GM19025 (cell line): ENCODE results near the gene COL16A1.

Experiments
- ATAC-seq: cut with Tn5 transposase; IDR thresholded peaks from one replicate; pipeline ENCODE4 v1.9.1; 2021; ENCODE audit warnings: mild to moderate bottlenecking, low read depth, moderate library complexity; ENCODE audit not compliant: unreplicated experiment

The COL16A1 gene

DNA sequence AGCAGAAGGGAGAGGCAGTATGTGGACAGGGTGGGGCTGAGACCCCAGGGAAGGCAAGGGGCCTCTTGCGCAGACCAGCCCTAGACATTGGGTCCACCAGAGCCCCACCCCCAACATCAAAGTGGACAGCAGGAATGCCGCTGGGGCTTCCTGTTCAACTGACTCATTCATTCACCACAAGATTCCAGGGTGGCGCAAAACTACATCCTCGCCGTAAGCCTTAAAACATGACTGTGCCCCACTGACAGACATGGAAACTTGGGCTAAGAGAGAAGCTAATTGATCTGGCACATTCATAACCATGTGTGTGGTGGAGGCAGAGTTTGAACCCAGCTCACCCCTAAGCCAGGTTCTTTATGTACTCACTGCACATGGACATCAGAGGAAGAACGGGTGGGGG lies 14.0 kb downstream of the COL16A1 start:
- no peak for ATAC-seq

DNA sequence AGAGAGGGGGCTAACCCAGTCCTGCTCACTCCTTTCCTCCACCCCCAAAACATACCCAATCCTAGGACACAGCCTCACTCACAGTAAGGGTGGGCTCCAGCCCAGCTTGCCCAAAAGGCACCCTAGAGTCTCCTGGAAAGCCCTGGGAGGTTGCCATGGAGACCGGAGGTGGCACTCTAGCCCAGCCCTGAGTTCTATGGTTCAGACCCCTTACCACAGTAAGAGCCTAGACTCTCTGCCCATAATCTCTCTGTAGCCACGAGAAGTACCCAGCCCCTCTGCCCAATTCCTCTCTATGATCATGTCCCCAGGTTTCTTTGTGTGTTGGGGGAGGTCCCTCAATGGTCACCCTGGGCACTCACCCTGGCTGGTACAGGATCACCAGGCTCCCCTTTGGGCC lies 14.4 kb downstream of the COL16A1 start:
- no peak for ATAC-seq

DNA sequence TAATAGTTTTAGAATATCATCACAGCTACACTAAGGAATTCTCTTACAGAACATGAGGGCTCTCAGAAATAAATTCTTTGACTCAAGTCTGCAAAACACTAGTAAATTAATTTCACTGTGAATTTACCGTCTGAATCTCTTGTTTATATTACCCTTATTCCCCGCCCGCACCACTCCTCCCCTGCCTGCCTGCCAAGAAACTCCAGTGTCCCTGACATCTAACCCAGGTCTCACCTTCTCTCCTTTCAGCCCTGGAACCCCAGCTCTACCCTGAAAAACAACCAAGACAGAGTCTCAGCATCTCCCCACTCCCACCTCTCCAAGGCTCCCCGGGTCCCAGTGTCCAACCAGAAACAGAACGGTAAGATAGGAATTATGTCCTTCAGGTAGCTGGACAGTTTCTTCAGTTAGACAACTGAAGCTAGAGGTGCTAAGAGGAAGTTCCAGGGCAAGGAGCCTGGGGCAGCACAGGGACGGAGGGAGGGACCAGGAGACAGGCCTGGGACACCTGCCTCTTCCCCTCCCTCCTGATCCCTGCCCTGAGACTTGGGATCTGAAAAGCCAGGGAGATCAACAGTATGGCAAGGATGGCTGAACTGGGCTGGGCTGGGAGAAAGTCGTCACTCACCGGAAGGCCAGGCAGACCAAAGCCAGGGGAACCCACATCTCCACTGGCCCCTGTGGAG lies 15.4 kb downstream of the COL16A1 start:
- ATAC-seq = no peak

DNA sequence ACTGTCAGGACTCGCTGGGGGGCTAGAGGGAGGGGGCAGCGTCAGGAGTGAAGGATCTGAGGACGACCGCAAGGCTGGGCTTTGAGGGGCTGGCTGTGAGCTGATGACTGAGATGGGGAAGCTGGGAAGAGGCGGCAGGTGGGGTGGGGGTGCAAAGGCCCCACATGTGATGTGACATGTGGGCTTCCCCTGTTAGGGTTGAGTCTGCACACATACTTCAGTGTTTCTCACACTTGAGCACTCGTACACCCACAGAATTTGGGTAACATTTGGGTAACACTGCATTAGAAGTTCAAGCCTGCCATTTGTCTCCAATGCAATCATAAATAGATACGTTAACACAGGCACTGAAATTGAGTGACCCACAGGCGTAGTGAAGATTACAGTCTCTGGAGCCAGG lies 16.2 kb downstream of the COL16A1 start:
- ATAC-seq = no peak

DNA sequence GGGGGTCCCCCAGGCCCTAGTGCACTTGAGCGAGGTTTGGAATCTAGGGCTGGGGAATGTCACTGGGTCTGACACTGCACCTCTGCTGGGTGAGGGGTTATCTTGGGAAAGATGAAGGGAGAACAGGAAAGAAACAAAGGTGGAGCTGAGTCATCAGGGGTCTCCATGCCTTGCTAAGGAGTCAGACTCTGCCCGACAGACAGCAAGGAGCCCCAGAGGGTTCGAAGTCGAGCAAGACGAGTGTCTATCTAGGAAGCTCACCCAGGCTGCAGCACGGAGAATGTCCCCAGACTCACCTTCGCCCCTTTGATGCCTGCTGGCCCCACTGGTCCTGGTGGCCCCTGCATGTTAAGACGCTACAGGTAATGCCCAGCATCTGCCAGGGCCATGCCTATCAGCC lies 18.0 kb downstream of the COL16A1 start:
- ATAC-seq = no peak

DNA sequence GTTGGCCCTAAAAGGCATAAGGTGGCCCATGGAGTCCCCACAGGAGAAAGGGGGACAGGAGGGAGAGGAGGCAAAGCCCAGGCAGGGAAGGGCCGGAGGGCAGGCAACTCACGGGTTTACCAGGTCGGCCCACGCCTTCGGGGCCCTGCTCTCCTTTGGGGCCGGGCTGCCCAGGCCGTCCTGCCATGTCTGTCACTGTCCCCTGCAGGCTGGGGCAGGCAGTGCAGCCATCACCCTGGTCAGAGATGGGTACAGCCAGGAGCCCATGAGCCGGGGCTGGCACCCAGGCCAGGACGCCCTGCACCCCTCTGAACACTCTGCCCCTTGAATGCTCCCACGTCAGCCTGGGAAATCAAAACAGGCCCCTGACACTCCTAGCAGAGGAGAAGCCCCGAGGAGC lies 19.8 kb downstream of the COL16A1 start:
- ATAC-seq = no peak

DNA sequence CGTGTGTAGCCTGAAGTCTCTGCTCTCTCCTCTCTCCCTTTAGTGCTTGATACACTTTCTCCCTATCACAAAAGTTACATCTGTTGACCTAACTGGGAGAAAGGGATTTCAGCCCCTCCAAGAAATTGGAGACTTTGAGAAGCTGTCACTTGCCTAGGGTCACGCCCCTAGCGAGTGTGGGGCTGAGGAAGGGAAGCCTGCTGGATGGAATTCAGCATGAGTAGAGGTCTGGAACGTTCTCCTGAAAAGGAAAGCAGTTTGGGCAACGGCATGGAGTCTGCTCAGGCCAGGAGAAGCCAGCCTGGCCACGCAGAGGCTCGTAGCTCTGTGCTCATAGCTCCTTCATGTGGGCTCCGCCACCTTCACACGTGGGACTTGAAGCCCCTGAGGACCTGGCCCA lies 22.4 kb downstream of the COL16A1 start:
- no peak for ATAC-seq

DNA sequence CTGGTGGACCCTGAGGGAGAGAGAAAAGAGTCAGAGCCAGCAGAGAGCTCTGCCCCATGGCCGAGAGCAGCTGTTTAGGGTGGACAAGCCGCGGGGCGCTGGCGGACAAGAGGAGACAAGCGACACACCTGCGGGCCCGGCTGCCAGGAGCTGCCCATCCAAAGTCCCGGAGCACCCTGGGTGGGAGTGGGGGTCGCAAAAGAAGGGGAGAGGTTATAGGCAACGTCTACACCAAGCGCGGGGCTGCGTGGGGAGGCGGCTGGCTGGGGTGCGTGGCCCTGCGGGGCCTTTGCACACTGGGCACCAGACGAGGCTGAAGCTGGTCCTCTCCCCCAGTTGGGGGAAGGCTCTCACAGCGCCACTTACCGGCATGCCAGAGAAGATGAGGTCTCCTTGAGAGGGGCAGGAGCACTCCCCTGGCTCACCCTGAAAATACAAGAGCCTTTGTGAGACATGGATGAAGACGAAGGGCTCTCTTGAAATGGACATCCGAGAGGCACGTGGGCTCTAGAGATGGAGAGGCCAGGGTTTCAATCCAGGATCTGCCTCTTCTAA lies 24.1 kb downstream of the COL16A1 start:
- ATAC-seq = no peak

DNA sequence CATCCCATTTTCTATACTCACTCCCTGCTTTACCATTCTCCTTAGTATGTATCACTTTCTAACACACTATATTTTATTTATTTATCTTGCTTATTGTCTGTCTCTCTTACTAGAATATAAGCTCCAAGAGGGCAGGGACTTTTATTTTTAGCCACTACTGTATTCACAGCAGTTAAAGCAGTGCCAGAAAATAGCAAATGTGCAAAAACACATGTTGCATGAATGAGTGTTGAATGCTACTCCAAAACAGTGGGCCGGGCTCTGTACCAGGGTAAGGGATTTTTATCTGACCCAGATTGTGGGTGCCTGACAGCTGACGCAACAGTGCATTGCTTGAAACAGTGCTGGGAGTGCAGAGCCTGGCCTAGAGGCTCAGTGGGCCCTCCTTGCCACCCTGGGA lies 24.7 kb downstream of the COL16A1 start:
- no peak for ATAC-seq

DNA sequence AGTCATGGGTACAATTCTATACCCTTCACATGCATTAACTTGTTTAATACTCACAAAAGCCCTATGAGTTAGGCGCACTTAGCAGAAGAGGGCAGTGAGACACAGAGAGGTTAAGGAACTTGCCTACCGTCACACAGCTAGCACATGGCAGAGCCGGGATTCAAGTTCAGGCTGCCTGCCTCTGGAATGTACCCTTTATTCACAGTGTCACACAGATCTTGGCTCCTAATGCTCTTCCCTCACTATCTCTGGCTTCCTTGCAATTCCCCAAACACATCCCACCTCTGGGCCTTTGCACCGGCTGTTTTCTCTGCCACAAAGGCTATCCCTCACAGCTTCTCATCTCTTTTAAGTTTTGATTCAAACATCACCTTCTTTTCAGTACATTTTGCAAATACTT lies 25.1 kb downstream of the COL16A1 start:
- no peak for ATAC-seq

DNA sequence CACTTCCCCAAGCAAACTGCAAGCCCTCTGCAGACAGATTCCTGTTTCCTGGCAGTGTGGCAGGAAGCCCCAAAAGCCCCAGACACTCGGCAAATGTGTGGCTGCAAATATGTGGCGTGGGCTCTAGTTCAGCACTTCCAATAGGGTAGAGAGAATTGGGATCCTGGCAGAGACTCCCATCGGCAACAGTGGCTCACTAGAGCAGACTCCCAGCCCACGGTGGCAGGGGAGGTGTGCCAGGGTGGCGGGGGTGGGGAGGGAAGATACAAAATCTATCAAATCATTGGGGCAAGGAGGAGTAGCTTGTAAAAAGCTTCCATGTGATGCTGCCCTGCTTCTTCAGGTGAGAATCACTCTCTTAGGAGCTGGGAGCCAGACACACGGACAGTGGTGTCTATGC lies 25.9 kb downstream of the COL16A1 start:
- ATAC-seq = no peak

DNA sequence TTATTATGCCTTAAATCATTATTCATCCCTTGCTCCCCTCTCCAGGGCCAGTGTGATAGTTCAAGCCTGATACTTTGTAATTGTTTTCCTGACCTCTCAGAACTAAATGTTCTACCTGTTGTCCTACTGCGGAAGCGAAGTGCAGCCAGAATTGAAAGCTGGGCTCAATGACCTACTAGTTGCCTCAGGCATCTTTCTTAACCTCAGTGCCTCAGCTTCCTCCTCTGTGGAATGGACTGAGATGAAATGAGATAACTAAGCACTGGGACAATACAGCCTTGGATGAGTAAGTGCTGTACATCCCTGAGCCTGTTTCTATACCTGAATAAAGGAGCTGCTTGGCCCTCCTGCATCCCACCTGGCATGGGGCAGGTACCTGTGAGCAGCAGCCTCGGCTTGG lies 26.4 kb downstream of the COL16A1 start:
- ATAC-seq = no peak

DNA sequence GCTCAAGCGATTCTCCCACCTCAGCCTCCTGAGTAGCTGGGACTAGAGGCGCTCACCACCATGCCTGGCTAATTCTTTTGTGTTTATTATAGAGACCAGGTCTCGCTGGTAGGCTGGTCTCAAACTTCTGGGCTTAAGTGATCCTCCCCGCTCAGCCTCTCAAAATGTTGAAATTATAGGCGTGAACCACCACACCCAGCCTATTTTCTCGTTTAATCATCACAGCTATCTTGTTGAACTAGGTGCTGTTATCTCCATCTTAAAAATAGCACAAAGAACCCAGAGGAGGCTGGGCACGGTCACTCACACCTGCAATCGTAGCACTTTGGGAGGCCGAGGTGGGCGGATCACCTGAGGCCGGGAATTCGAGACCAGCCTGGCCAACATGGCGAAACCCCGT lies 28.1 kb downstream of the COL16A1 start:
- no peak for ATAC-seq

DNA sequence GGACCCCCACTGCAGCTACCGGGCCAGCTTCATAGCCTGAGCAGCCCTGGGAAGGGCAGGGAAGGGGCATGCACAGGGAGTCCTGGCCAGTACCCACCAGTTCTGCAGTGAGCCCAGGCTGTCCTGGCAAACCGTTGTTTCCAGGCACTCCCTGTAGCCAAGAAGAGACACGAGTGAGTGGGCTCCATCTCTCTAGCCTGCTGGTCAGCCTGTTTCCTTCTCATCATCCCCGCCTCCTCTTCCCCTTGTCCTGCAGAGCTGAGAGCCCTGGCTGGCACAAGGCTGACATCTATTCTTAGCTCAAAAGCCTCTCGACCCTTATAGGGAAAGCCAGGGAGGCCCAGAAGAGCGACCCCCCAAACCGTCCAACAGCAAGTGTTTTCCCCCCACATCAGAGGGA lies 28.7 kb downstream of the COL16A1 start:
- no peak for ATAC-seq

DNA sequence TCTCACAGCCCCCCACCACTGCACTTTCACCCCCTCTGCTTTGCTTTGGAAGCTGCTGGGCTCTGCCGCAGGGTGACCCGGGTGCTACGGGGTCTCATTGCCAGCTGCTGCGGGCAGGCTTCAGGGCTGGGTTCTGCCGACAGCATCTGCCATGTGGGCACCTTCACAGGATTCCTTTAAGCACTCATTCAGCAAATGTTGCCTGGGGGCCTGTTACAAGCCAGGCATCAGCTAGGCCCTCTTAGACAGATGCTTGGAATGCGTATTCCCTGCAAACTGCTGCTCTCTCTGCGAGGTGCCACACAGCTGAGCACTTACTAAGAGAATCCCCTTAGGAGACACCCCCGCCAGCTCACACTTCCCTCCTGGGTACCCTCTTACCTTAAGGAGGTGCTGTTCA lies 29.2 kb downstream of the COL16A1 start:
- ATAC-seq = no peak

DNA sequence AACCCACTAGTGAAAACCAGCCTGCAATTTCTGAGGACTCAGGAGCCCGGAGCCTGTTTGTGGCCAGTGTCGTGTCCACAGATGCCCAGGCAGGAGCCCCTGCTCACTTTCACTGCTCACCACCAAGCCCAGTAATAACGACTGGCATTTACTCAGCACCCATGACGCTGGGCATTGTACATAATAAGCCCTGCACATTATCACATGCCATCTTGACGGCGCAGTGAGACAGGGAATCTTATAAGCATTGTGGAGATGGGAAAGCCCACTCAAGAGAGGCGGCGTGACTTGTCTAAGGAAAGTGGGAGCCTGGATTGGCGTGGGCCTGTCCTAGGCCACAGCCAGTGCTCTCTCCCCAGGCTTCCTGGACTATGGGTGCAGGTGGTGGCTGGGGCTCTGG lies 30.4 kb downstream of the COL16A1 start:
- ATAC-seq = no peak

DNA sequence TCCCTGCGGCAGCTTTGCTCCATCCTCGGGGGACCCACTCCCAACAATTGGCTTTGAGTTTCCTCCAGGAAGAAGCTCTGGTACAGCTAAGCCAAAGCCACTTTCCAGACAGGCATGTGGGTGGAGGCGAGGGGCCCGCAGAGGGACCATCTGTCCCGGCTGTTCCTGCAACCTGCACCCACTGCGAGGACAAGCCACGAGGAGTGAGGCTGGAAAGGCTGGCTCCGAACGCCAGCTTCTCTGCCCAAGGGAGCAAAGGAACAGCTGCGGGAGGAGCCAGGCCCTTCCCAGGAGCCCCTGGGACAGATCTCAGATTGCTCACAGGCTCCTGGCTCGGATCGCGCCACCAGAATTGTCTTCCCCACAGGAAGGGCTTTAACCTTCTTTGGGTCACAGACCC lies 30.8 kb downstream of the COL16A1 start:
- ATAC-seq = no peak

DNA sequence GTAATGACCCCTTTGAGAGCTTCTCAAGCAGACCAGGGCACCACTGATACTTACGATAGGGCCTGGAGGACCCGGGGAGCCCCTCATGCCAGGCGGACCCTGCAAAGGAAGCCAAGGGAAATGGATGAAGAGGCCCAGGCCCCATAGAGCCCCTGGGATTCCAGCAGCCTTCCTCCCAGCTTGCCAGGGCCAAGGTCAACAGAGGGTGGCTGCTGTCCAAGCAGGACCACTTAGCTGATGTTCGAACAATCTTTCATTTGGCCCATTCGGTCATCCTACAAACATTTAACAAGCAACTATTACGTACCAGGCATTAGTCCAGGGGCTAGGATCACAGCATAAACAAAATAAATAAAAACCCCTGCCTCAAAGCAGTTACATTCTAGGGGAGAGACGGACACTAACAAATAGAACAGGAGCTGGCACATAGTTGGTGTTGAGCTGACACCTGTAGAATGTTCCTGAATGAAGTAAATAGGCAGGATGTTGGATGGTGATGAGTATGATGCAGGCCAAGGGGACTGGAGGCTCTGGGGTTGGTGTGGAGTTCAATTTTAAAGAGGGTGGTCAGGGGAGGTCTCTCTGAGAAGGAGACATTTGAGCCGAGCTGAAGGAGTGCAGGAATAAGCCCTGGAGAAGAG lies 32.1 kb downstream of the COL16A1 start:
- ATAC-seq = no peak

DNA sequence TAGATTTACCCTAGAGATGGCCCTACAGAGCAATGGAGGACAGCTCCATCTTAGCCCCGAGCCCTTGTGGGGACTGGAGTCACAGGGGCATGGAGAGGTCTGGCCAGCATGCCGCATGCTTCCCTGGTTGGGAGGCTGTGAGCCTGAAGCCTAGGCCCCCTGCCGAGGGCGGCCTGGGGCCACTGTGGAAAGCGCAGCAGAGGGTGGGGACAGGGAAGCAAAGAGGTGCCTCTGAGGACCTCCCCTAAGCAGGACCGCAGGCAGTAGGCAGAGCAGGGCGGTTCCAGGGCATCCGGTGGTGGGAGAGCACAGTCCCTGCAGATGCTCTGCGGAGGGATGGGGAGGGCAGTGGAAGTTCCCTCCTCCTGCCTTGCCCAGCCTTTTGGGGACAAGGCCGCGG lies 32.7 kb downstream of the COL16A1 start:
- ATAC-seq = no peak

DNA sequence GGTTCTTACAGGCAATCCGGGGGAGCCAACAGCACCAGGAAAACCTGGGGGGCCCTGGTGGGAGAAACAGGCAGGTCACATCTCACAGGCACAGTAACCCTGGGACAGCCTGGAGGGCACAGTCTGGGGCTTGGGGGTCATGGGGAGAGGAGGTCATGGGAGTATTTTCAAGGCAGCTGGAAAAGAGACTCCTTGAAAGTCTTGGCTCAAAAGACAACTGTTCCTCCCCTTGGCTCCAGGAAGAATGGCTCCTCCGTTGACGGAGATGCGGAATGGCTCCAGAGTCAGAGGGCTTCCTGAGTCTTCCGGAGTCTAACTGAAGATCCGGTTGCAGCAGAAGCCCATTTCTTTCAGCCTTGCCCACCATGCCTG lies 33.2 kb downstream of the COL16A1 start:
- no peak for ATAC-seq

DNA sequence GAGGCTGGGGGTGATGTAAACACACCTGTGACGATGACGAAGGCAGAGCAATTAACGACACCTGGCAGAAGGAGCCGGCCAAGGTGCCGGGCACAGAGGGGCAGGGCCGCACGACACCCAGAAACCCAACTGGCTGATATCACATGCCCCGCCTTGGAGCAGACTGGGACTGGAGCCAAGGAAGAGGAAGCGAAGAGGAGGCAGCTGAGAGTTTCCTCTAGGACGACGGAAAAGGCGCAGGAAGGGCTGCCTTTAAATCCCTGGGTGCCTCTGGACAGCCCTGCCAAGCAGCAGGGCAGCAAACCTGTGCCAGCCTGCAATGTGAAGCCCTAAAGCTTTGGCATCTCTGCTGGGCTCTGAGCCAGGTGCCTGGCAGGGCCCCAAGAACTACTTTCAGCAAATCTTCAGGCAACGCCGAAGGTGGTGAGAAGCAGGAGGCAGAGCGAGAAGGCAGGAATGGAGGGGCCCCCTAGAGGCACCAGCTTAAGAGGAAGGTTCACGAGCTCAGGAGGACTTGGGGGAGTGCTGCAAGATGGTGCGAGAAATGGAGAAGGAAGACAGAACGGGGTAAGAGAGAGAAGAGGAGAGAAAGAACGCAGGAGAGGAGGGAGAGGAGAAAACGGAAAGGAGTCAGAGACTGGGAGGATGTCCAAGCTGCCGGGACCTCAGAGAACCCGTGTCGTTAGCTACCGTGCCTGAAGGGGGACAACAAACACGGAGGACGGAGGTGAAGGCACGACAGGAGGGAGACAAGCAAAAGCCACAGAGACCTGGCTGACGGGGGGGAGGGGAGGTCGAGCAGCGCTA lies 33.8 kb downstream of the COL16A1 start:
- no peak for ATAC-seq

DNA sequence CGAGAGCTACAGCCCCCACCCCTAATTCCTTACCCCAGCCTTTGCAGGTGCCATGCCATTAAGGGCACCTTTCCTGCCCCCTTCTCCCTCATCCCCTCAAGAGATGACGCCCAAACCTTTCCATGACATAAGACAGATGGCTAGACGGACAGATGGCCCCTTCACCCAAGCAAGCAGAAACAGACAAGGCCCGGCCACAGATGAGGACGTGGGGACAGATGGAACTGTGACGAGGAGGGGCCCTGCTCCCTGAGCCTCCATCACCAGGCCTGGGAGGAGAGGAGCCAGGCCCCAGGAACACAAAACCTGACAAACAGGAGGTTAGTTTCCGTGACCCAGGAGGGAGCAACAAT lies 34.4 kb downstream of the COL16A1 start:
- ATAC-seq = no peak
